Breast epithelium (tissue), 4 donors: ENCODE measurements around the gene KRTAP5-3. TPM values are rescaled to one million over a fixed set of nuclear protein-coding genes. Genes with fewer than 3 reads are reported as not detected.
"Not testable (repeated sequence)": the region's sequence is repeated elsewhere in the genome, so short reads cannot be mapped to it uniquely, and the experiment has no call there.

Source experiments
- DNase-seq, 2 donors: peaks; one replicate each; pipeline ENCODE4 v3.0.0-alpha.2; 2019; ENCODE audit warnings: low spot score in 2 of 2
- H3K27ac ChIP-seq, 2 donors: fragments of 200-600 bp; sonication (generic) in 1 of 2; one replicate each; pipeline ENCODE4 v1.5.1; 2016 to 2019; ENCODE audit warnings: mild to moderate bottlenecking in 1 of 2
- H3K27me3 ChIP-seq, 2 donors: fragments of 200-600 bp; sonication (generic) in 1 of 2; one replicate each; pipeline versions ENCODE4 v1.5.1 to v1.6.0; 2017 to 2019; ENCODE audit warnings: control low read depth in 1 of 2, mild to moderate bottlenecking in 1 of 2
- H3K36me3 ChIP-seq: fragments of 200-600 bp; one replicate; pipeline ENCODE4 v1.5.1; 2019
- H3K4me1 ChIP-seq, 2 donors: fragments of 200-600 bp; sonication (generic); one replicate each; pipeline ENCODE4 v1.5.1; 2016 to 2019; ENCODE audit warnings: control low read depth in 1 of 2
- H3K4me3 ChIP-seq, 3 donors: fragments of 200-600 bp; sonication (generic); 1 replicate in 2 of 3; 2 replicates in 1 of 3; pipeline ENCODE4 v1.5.1; 2016 to 2019; ENCODE audit warnings: mild to moderate bottlenecking in 3 of 3, moderate library complexity in 2 of 3
- H3K9me3 ChIP-seq, 2 donors: fragments of 200-600 bp; sonication (generic) in 1 of 2; one replicate each; pipeline ENCODE4 v1.5.1; 2016 to 2019; ENCODE audit warnings: control low read depth in 1 of 2
- POLR2A ChIP-seq: fragments of 450-650 bp; IDR thresholded peaks from one replicate; pipeline ENCODE4 v1.6.1; 2016; ENCODE audit warnings: antibody characterized with exemption, mild to moderate bottlenecking, moderate library complexity
- POLR2AphosphoS5 ChIP-seq, 3 donors: sonication (generic); formaldehyde crosslinking; IDR thresholded peaks; one replicate each; pipeline ENCODE4 v1.6.1; 2017; ENCODE audit warnings: antibody characterized with exemption in 3 of 3
- intact Hi-C: fragments of 100-400 bp; cut with DNase I; formaldehyde crosslinking; loops from one replicate; pipeline ENCODE4 v1.15.1; 2023; ENCODE audit warnings: low total_unique reads
- total RNA-seq, 3 donors: library from RNA; depleted of rRNA; stranded (reverse); fragments of >200 nt; gene quantifications; one replicate each; pipeline ENCODE4 v1.1.0, GENCODE V29; 2016
- TF ChIP-seq, protein P1 (sequence below), 3 donors: fragments of 450-650 bp; IDR thresholded peaks; one replicate each; pipeline ENCODE4 v1.5.1; 2016 to 2017; ENCODE audit warnings: antibody characterized with exemption in 3 of 3, mild to moderate bottlenecking in 3 of 3, moderate library complexity in 3 of 3

Gene KRTAP5-3
- total RNA-seq, 3 donors from 2014 or later: not detected

DNA sequence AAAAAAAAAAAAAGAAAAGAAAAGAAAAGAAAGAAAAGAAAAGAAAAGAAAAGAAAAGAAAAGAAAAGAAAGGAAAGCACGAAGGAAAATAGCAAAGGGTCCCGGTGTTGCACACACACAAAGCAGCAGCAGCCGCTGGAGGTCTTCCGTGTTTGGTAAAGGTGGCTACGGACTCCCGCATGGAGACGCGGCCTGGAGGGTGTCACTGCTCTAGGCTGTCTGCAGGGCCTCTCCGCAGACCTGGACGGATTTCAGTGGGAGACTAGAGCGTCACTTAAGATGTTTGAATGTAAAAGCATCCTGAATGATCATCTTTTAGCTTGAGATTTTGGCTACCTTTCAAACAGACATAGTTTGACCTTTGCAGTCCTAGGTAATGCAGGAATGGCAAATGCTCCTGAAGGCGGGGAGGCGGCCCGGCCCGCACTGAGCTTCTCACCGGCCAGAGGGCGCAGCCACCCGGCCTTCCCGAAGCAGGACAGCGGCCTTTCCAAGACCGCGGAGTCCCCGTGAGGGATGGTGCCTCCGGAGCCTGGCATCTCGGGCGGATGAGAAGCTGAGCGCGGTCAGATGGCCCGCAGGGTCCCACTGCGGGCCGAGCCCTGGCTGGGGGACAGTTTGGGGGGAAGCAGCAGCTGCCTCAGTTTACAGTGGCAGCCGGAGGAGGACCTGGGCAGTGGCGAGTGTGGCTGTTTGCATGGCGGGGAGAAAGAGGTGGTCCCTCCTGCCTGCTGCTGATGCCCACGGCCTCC is 39.8 kb upstream of the KRTAP5-3 start:
- Histone ChIP-seq H3K4me3 (no peak overlapping the region), H3K9me3 (no peaks in the 10 kb centered on the region), H3K4me1 (no peaks in the 10 kb centered on the region), H3K27ac (no peak overlapping the region), H3K27me3 (peaks cover 0 to 3% of the 10 kb centered on the region in 2 donors), H3K36me3 (no peaks in the 10 kb centered on the region)
- no peak for DNase-seq
- intact Hi-C loops: no loop called here
- TF ChIP-seq POLR2A: no peak
- TF ChIP-seq POLR2AphosphoS5 (IDR thresholded peaks at IDR 0.05): no peak
- TF ChIP-seq, protein P1, sequence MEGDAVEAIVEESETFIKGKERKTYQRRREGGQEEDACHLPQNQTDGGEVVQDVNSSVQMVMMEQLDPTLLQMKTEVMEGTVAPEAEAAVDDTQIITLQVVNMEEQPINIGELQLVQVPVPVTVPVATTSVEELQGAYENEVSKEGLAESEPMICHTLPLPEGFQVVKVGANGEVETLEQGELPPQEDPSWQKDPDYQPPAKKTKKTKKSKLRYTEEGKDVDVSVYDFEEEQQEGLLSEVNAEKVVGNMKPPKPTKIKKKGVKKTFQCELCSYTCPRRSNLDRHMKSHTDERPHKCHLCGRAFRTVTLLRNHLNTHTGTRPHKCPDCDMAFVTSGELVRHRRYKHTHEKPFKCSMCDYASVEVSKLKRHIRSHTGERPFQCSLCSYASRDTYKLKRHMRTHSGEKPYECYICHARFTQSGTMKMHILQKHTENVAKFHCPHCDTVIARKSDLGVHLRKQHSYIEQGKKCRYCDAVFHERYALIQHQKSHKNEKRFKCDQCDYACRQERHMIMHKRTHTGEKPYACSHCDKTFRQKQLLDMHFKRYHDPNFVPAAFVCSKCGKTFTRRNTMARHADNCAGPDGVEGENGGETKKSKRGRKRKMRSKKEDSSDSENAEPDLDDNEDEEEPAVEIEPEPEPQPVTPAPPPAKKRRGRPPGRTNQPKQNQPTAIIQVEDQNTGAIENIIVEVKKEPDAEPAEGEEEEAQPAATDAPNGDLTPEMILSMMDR (IDR thresholded peaks at IDR 0.05): no peak

DNA sequence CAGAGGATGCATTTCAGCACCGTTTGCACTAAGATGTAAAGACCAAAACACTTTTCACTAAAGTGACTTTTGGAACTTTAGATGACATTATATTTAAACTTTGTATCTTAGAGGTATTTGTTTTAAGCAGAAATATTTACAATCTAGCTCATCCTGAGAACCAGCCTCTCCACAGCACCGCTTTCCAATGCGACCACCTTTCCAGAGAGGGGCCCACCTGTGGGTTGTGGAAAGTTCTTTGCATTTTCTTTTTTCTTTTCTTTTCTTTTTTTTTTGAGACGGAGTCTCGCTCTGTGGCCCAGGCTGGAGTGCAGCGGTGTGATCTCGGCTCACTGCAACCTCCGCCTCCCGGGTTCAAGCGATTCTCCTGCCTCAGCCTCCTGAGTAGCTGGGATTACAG is 38.3 kb upstream of the KRTAP5-3 start:
- H3K4me3 ChIP-seq, H3K27me3 ChIP-seq, H3K9me3 ChIP-seq, H3K4me1 ChIP-seq, H3K27ac ChIP-seq, DNase-seq, intact Hi-C loops, H3K36me3 ChIP-seq: not testable (repeated sequence)

DNA sequence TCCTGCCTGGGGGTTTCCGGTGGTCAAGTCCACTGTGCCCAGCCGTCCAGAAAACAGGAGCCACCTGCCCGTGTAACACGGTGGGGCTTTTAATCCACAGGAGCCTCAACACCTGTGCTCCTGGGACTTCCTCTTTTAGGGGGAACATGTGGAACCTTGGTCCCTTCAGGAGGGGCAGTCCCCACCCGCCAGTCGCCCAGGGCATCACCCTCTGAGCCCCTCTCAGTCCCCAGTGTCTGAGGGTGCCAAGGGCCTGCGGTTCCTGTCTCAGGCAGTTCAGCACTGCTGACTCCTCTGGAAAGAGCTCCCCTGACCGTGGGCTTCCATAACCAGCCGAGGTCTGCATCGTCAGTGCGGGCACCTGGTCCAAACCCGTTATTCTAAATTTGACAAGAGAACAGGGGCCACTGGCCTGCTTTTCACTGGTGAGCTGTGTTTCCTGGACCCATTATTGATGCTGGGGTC is 37.1 kb upstream of the KRTAP5-3 start:
- Histone ChIP-seq H3K27ac (no peak overlapping the region), H3K4me1 (no peaks in the 10 kb centered on the region), H3K4me3 (no peak overlapping the region), H3K36me3 (no peaks in the 10 kb centered on the region), H3K27me3 (peaks cover 0 to 14% of the 10 kb centered on the region in 2 donors), H3K9me3 (no peaks in the 10 kb centered on the region)
- intact Hi-C loops: no loop called here
- TF ChIP-seq POLR2A (no peak), POLR2AphosphoS5 (IDR thresholded peaks at IDR 0.05) (no peak)
- TF ChIP-seq, protein P1 (IDR thresholded peaks at IDR 0.05): no peak
- DNase-seq: no peak

DNA sequence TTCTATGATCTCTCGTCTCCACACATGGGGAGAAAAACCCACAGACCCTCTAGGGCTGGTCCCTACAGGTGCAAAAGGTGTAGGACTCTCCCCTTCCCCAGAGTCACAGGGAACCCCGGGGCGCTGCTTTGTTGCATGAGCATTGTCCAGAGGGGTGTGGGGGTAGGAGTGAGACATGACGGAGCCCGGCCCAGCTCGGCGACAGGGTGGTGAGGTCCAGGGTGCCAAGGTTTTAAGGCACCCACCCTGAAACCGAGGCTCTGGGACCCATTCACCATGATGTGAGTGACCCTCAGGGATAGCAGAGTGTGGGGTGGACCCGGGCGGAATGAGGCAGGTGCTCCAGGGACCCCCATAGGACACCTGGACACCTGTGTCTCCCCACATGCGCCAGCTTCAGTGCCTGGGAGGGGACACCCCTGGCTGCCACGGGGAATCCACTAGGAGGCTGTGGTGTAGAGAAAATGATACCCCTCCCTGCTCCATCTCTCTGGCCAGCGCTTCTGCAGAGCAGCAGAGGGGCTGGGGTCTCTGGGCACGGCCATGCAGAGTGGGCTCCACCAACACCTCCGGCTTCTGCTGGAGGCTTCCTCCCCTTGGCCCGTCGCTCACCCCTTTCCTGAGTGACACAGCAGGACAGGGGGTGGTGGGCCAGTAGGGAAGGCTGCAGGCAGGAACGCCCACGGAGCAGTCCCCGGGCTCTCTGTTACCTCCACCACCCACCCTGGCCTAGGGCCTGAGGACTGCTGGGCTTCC is 36.5 kb upstream of the KRTAP5-3 start:
- Histone ChIP-seq H3K9me3 (no peaks in the 10 kb centered on the region), H3K4me1 (no peaks in the 10 kb centered on the region), H3K27me3 (peaks cover 0 to 20% of the 10 kb centered on the region in 2 donors), H3K4me3 (no peak overlapping the region), H3K36me3 (no peaks in the 10 kb centered on the region), H3K27ac (no peak overlapping the region)
- intact Hi-C loops: no loop called here
- TF ChIP-seq POLR2AphosphoS5 (IDR thresholded peaks at IDR 0.05) (no peak), POLR2A (no peak)
- TF ChIP-seq, protein P1 (IDR thresholded peaks at IDR 0.05): no peak
- peak in 1 of 2 donors; percentile 43 for DNase-seq

DNA sequence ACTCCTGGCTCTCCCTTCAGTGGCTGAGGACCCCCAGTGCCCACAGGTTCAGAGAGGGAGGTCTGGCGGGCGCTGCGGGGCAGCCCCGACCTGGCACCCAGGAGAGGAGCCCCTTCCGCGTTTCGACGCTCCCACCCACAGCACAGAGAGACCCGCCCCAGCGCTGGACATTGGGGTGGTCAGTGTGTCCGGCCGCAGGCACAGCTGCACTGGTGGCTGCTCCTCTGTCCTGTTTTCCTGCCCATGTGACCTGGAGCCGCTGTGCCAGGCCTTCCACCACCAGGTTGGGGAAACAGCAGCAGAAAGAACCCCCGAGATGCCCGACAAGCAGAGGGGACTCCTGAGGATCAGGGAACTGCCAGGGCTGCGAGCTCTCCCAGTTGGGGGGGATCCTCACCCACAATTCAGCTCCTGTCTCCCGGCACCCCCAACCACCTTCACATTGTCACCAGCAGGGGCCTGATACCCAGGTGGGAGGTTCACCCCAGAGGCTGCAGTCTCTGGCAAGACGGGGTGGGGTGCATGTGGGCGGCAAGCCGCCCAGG is 35.0 kb upstream of the KRTAP5-3 start:
- no peak overlapping the region for H3K27ac ChIP-seq
- no peaks in the 10 kb centered on the region for H3K4me1 ChIP-seq
- H3K4me3 ChIP-seq: no peak overlapping the region
- intact Hi-C loops: no loop called here
- no peaks in the 10 kb centered on the region for H3K9me3 ChIP-seq
- DNase-seq: peak in 1 of 2 donors; percentile 38
- TF ChIP-seq POLR2A (no peak), POLR2AphosphoS5 (IDR thresholded peaks at IDR 0.05) (no peak)
- TF ChIP-seq, protein P1 (IDR thresholded peaks at IDR 0.05): no peak
- H3K27me3 ChIP-seq: peaks cover 0 to 25% of the 10 kb centered on the region in 2 donors
- no peaks in the 10 kb centered on the region for H3K36me3 ChIP-seq
